SHP77 (cell line): ENCODE measurements around the gene TSR2.

Experiments used
- DNase-seq, 2 experiments: peaks; one replicate each; lab custom pipeline; 2025; lab: John Stamatoyannopoulos, UW

TSR2 gene

GRCh38 chrX:54439960-54440871 lies at the start of gene TSR2:
Gene TSR2, plus strand, starts transcription at chrX:54440404. Its CDS starts 18 bp downstream, at chrX:54440422.
- peak; percentile 99 for DNase-seq

GRCh38 chrX:54397113-54397512 lies 43.1 kb upstream of the TSR2 start:
- DNase-seq: no peak

- DNase-seq: no peak
Measured at GRCh38 chrX:54407266-54407665, 32.9 kb upstream of the TSR2 start.

GRCh38 chrX:54411732-54412131 lies 28.5 kb upstream of the TSR2 start:
- DNase-seq: peak in 1 of 2 experiments; percentile 18

- DNase-seq: no peak
Measured at GRCh38 chrX:54413753-54414152, 26.5 kb upstream of the TSR2 start.

- DNase-seq: no peak
Measured at GRCh38 chrX:54415534-54416350, 24.5 kb upstream of the TSR2 start.

GRCh38 chrX:54416965-54417364 lies 23.2 kb upstream of the TSR2 start:
- no peak for DNase-seq

GRCh38 chrX:54419559-54420302 lies 20.5 kb upstream of the TSR2 start:
- no peak for DNase-seq

- no peak for DNase-seq
Measured at GRCh38 chrX:54422168-54422567, 18.0 kb upstream of the TSR2 start.

- no peak for DNase-seq
Measured at GRCh38 chrX:54423161-54423888, 16.9 kb upstream of the TSR2 start.

- DNase-seq: peak; percentile 26 to 37
Measured at GRCh38 chrX:54427837-54428424, 12.3 kb upstream of the TSR2 start.

GRCh38 chrX:54430519-54430918 lies 9.7 kb upstream of the TSR2 start:
- no peak for DNase-seq

GRCh38 chrX:54435121-54435520 lies 5.1 kb upstream of the TSR2 start:
- DNase-seq: no peak

- DNase-seq: no peak
Measured at GRCh38 chrX:54442790-54443189, 2.6 kb downstream of the TSR2 start.

GRCh38 chrX:54444752-54445151 lies 4.5 kb downstream of the TSR2 start:
- DNase-seq: no peak

GRCh38 chrX:54446084-54446483 lies 5.9 kb downstream of the TSR2 start:
- DNase-seq: no peak

- DNase-seq: peak; percentile 2 to 19
Measured at GRCh38 chrX:54447461-54447860, 7.3 kb downstream of the TSR2 start.

GRCh38 chrX:54449929-54450328 lies 9.7 kb downstream of the TSR2 start:
- no peak for DNase-seq

- peak; percentile 59 to 64 for DNase-seq
Measured at GRCh38 chrX:54452920-54453319, 12.7 kb downstream of the TSR2 start.

GRCh38 chrX:54470054-54470760 lies 30.0 kb downstream of the TSR2 start:
- no peak for DNase-seq
